Measurements from ENCODE around the gene APRT. TPM values are rescaled to one million over a fixed set of nuclear protein-coding genes. Genes with fewer than 3 reads are reported as not detected.

The APRT gene
- total and polyA plus RNA-seq, 9 of the 15 experiments (the other 6 are each of a cell fraction or from before 2014, with no cell fraction given): 41.7 to 409 (median 146) TPM

DNA sequence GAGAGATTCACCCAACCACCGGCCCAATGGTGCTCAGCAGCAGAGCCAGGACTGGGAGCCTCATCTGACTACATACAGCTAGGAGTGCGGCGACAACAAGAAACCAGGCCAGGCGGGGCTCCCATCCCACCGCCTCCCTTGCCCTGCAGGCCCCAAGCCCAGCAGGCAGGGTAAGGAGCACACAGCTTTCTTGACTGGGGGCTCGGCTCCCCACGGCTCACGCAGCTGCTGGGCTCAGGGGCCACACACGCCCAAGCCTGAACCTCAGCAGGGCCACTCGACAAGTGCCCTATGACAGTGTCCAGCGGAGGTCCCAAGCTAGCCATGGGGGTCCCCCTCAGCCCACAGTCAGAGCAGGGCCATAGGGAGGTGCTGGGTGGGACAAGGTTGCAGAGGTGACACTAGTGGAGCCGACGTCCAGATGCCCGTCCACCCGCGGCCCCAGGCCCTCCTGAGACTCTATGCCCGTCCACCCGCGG is 40.4 kb downstream of the APRT start (continued):
- TF ChIP-seq, protein P1, sequence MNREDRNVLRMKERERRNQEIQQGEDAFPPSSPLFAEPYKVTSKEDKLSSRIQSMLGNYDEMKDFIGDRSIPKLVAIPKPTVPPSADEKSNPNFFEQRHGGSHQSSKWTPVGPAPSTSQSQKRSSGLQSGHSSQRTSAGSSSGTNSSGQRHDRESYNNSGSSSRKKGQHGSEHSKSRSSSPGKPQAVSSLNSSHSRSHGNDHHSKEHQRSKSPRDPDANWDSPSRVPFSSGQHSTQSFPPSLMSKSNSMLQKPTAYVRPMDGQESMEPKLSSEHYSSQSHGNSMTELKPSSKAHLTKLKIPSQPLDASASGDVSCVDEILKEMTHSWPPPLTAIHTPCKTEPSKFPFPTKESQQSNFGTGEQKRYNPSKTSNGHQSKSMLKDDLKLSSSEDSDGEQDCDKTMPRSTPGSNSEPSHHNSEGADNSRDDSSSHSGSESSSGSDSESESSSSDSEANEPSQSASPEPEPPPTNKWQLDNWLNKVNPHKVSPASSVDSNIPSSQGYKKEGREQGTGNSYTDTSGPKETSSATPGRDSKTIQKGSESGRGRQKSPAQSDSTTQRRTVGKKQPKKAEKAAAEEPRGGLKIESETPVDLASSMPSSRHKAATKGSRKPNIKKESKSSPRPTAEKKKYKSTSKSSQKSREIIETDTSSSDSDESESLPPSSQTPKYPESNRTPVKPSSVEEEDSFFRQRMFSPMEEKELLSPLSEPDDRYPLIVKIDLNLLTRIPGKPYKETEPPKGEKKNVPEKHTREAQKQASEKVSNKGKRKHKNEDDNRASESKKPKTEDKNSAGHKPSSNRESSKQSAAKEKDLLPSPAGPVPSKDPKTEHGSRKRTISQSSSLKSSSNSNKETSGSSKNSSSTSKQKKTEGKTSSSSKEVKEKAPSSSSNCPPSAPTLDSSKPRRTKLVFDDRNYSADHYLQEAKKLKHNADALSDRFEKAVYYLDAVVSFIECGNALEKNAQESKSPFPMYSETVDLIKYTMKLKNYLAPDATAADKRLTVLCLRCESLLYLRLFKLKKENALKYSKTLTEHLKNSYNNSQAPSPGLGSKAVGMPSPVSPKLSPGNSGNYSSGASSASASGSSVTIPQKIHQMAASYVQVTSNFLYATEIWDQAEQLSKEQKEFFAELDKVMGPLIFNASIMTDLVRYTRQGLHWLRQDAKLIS (CRISPR knock-in tag; IDR thresholded peaks at IDR 0.05): 0 out of 2 replicates have a peak, but pooled peaks have one; percentile 32
- TF ChIP-seq, protein P2, sequence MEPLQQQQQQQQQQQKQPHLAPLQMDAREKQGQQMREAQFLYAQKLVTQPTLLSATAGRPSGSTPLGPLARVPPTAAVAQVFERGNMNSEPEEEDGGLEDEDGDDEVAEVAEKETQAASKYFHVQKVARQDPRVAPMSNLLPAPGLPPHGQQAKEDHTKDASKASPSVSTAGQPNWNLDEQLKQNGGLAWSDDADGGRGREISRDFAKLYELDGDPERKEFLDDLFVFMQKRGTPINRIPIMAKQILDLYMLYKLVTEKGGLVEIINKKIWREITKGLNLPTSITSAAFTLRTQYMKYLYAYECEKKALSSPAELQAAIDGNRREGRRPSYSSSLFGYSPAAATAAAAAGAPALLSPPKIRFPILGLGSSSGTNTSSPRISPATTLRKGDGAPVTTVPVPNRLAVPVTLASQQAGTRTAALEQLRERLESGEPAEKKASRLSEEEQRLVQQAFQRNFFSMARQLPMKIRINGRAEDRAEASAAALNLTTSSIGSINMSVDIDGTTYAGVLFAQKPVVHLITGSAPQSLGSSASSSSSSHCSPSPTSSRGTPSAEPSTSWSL (CRISPR knock-in tag; IDR thresholded peaks at IDR 0.05; ENCODE audit: borderline replicate concordance): no peak
- TF ChIP-seq KAT7 (CRISPR knock-in tag; IDR thresholded peaks at IDR 0.05; ENCODE audit: borderline replicate concordance): 0 out of 2 replicates have a peak, but pooled peaks have one; percentile 47
- peak; percentile 39; the same call in 1 of the 2 replicates for TF ChIP-seq ELF2 (CRISPR knock-in tag; IDR thresholded peaks at IDR 0.05)
- TF ChIP-seq JUN (IDR thresholded peaks at IDR 0.05; ENCODE audit: borderline replicate concordance, low read depth, low read length): no peak
- TF ChIP-seq JUN (CRISPR knock-in tag; IDR thresholded peaks at IDR 0.05; ENCODE audit: borderline replicate concordance): no peak
- TF ChIP-seq, protein P3, sequence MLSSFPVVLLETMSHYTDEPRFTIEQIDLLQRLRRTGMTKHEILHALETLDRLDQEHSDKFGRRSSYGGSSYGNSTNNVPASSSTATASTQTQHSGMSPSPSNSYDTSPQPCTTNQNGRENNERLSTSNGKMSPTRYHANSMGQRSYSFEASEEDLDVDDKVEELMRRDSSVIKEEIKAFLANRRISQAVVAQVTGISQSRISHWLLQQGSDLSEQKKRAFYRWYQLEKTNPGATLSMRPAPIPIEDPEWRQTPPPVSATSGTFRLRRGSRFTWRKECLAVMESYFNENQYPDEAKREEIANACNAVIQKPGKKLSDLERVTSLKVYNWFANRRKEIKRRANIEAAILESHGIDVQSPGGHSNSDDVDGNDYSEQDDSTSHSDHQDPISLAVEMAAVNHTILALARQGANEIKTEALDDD (IDR thresholded peaks at IDR 0.05): no peak
- 0 out of 2 replicates have a peak, but pooled peaks have one; percentile 2 for TF ChIP-seq ATF7 (IDR thresholded peaks at IDR 0.05)
- no peak for TF ChIP-seq BRD4 (IDR thresholded peaks at IDR 0.05)
- no peak for TF ChIP-seq KLF16 (IDR thresholded peaks at IDR 0.05)
- TF ChIP-seq ZNF644 (tag; IDR thresholded peaks at IDR 0.05; ENCODE audit: low read depth): no peak
- no peak for TF ChIP-seq PHB (CRISPR knock-in tag; IDR thresholded peaks at IDR 0.05)
- TF ChIP-seq, protein P4, sequence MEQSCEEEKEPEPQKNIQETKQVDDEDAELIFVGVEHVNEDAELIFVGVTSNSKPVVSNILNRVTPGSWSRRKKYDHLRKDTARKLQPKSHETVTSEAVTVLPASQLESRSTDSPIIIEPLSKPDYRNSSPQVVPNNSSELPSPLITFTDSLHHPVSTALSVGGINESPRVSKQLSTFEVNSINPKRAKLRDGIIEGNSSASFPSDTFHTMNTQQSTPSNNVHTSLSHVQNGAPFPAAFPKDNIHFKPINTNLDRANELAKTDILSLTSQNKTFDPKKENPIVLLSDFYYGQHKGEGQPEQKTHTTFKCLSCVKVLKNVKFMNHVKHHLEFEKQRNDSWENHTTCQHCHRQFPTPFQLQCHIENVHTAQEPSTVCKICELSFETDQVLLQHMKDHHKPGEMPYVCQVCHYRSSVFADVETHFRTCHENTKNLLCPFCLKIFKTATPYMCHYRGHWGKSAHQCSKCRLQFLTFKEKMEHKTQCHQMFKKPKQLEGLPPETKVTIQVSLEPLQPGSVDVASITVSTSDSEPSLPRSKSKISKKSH (CRISPR knock-in tag; IDR thresholded peaks at IDR 0.05): no peak
- TF ChIP-seq MCM2 (IDR thresholded peaks at IDR 0.05; ENCODE audit: low read depth): no peak
- TF ChIP-seq POLR2AphosphoS2 (IDR thresholded peaks at IDR 0.05; ENCODE audit: low read length): no peak
- TF ChIP-seq SETDB1 (IDR thresholded peaks at IDR 0.05; ENCODE audit: low read length): no peak
- no peak for TF ChIP-seq NFYB (IDR thresholded peaks at IDR 0.05; ENCODE audit: extremely low read depth, insufficient read length)
- no peak for TF ChIP-seq MEF2A (IDR thresholded peaks at IDR 0.05; ENCODE audit: control insufficient read depth, low read depth, low read length)
- no peak for TF ChIP-seq SAFB (IDR thresholded peaks at IDR 0.05; ENCODE audit: borderline replicate concordance, low read depth, low read length)
